GM21381 (cell line): Measurements from ENCODE around the gene LLGL2.
"Not testable (repeated sequence)": the region's sequence is repeated elsewhere in the genome, so short reads cannot be mapped to it uniquely, and the experiment has no call there.

Source experiments
- ATAC-seq: cut with Tn5 transposase; IDR thresholded peaks from one replicate; pipeline ENCODE4 v1.9.1; 2021; ENCODE audit warnings: mild to moderate bottlenecking, moderate library complexity; ENCODE audit not compliant: unreplicated experiment

Gene LLGL2

GRCh38 chr17:75507733-75508719 is 17.5 kb upstream of the LLGL2 start:
- no peak for ATAC-seq

GRCh38 chr17:75508931-75509361 is 16.6 kb upstream of the LLGL2 start:
- no peak for ATAC-seq

- ATAC-seq = no peak
These were observed 15.8 kb upstream of the LLGL2 start for GRCh38 chr17:75509528-75510258.

GRCh38 chr17:75511270-75511609 is 14.3 kb upstream of the LLGL2 start:
- no peak for ATAC-seq

- ATAC-seq = no peak
These were observed 13.6 kb upstream of the LLGL2 start for GRCh38 chr17:75511610-75512575.

- no peak for ATAC-seq
These were observed 12.4 kb upstream of the LLGL2 start for GRCh38 chr17:75512926-75513640.

GRCh38 chr17:75513641-75514000 is 11.9 kb upstream of the LLGL2 start:
- no peak for ATAC-seq

GRCh38 chr17:75514299-75514918 is 11.1 kb upstream of the LLGL2 start:
- no peak for ATAC-seq

- ATAC-seq = no peak
These were observed 10.5 kb upstream of the LLGL2 start for GRCh38 chr17:75514919-75515495.

- peak; percentile 40 for ATAC-seq
These were observed 9.8 kb upstream of the LLGL2 start, which contains the start of gene CASKIN2 for GRCh38 chr17:75515496-75516254. CASKIN2 (minus strand) TSS chr17:75515537; CDS start chr17:75513804, 1,733 bp downstream.

- peak; percentile 72 for ATAC-seq
These were observed 9.3 kb upstream of the LLGL2 start, which contains the start of gene TSEN54 for GRCh38 chr17:75516255-75516618. TSEN54 (plus strand) TSS chr17:75516528; CDS start chr17:75516561, 33 bp downstream.

GRCh38 chr17:75516619-75517296 is 8.7 kb upstream of the LLGL2 start:
- peak; percentile 15 for ATAC-seq

GRCh38 chr17:75517297-75517865 is 8.1 kb upstream of the LLGL2 start:
- no peak for ATAC-seq

- no peak for ATAC-seq
These were observed 7.3 kb upstream of the LLGL2 start for GRCh38 chr17:75518201-75518600.

- no peak for ATAC-seq
These were observed 6.4 kb upstream of the LLGL2 start for GRCh38 chr17:75518983-75519537.

GRCh38 chr17:75520413-75520812 is 5.1 kb upstream of the LLGL2 start:
- ATAC-seq = not testable (repeated sequence)

GRCh38 chr17:75521290-75521689 is 4.2 kb upstream of the LLGL2 start:
- ATAC-seq = no peak
